ENCODE data around the gene APOBEC3F.
A peak's percentile ranks its signal among the peaks of the same experiment; 100 is the strongest.

Gene APOBEC3F

DNA sequence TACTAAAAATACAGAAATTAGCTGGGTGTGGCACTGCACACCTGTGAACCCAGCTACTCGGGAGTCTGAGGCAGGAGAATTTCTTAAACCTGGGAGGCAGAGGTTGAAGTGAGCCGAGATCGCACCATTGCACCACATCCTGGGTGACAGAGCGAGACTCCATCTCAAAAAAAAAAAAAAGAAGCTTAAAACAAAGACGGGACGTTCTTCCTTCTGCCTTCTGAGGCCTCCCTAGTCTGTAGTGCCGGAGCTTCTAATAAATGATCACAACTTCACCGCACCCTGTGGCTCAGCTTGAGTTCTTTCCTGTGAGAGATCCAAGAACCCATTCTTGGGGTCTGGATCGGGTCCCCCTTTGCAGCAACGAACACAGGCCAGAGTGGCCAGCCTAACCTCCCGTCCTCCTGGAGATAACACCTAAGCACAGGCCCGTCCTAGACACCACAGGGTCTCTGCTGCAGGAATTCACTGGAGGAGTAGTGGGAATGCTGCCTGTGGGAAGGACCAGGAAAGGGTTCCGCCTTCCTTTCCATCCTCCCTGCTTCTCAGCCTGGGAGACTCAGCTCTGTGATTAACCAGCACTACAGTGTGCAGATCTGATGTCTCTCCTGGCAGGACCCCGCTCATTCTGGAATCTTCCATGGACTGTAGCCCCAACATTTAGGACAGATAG lies 54.2 kb downstream of the APOBEC3F start:
- peaks cover 22% of the 10 kb centered on the region for H3K4me1 ChIP-seq (ENCODE audit: insufficient read depth, low read length)
- H3K4me3 ChIP-seq (ENCODE audit: low read depth in 1 of 2, low read length in 2 of 2): no peak overlapping the region
- H3K27ac ChIP-seq (ENCODE audit: low read length): no peak overlapping the region
- no peaks in the 10 kb centered on the region for H3K79me2 ChIP-seq (ENCODE audit: insufficient read depth, low read length)
- H3K36me3 ChIP-seq (ENCODE audit: insufficient read depth, low read length): no peaks in the 10 kb centered on the region
- H3K4me2 ChIP-seq (ENCODE audit: insufficient read depth, low read length): no peak overlapping the region
- no peak overlapping the region for H2AFZ ChIP-seq (ENCODE audit: low read depth, low read length)
- no peaks in the 10 kb centered on the region for H3K27me3 ChIP-seq (ENCODE audit: insufficient read depth, low read length, poor library complexity)
- no peak for DNase-seq
- TF ChIP-seq EZH2 (IDR thresholded peaks at IDR 0.05; ENCODE audit: borderline replicate concordance, low read depth, low read length, severe bottlenecking): no peak
- TF ChIP-seq, protein P1, sequence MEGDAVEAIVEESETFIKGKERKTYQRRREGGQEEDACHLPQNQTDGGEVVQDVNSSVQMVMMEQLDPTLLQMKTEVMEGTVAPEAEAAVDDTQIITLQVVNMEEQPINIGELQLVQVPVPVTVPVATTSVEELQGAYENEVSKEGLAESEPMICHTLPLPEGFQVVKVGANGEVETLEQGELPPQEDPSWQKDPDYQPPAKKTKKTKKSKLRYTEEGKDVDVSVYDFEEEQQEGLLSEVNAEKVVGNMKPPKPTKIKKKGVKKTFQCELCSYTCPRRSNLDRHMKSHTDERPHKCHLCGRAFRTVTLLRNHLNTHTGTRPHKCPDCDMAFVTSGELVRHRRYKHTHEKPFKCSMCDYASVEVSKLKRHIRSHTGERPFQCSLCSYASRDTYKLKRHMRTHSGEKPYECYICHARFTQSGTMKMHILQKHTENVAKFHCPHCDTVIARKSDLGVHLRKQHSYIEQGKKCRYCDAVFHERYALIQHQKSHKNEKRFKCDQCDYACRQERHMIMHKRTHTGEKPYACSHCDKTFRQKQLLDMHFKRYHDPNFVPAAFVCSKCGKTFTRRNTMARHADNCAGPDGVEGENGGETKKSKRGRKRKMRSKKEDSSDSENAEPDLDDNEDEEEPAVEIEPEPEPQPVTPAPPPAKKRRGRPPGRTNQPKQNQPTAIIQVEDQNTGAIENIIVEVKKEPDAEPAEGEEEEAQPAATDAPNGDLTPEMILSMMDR (IDR thresholded peaks at IDR 0.05; ENCODE audit: borderline replicate concordance, extremely low read depth, low read length, poor library complexity, severe bottlenecking): no peak
- no peak for ATAC-seq (ENCODE audit: insufficient read depth, low read depth)
- no peaks in the 10 kb centered on the region for H4K20me1 ChIP-seq (ENCODE audit: insufficient read depth, low read length)
- no peak overlapping the region for H3K9ac ChIP-seq (ENCODE audit: low read depth, low read length)
- H3K9me3 ChIP-seq (ENCODE audit: insufficient read depth, low read length, severe bottlenecking): no peaks in the 10 kb centered on the region

DNA sequence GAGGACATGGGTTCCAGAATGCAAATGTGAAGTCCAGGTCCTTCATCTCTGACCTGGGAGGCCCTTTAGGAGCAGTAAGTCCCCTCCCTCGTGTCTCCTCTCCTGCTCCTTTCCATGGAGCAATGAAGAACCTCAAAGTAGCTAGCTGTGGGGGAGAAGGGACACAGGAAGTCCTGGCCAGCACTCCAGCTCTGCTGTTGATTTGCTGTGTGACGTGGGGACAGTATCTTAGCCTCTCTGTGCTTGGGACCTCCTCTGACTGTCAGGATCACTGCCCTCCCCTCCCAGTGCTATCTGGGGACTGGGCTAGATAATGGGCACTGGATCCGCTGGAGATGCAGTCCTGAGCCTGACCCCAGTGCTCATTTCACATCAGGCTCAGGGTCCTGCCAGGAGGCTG lies 55.3 kb downstream of the APOBEC3F start:
- no peak overlapping the region for H3K4me2 ChIP-seq (ENCODE audit: insufficient read depth, low read length)
- no peak overlapping the region for H3K27ac ChIP-seq (ENCODE audit: low read length)
- peaks cover 11% of the 10 kb centered on the region for H3K4me1 ChIP-seq (ENCODE audit: insufficient read depth, low read length)
- DNase-seq (no peak), ATAC-seq (ENCODE audit: insufficient read depth, low read depth) (no peak)
- no peaks in the 10 kb centered on the region for H3K27me3 ChIP-seq (ENCODE audit: insufficient read depth, low read length, poor library complexity)
- H3K36me3 ChIP-seq (ENCODE audit: insufficient read depth, low read length): no peaks in the 10 kb centered on the region
- no peaks in the 10 kb centered on the region for H3K79me2 ChIP-seq (ENCODE audit: insufficient read depth, low read length)
- TF ChIP-seq, protein P1 (IDR thresholded peaks at IDR 0.05; ENCODE audit: borderline replicate concordance, extremely low read depth, low read length, poor library complexity, severe bottlenecking): no peak
- no peak for TF ChIP-seq EZH2 (IDR thresholded peaks at IDR 0.05; ENCODE audit: borderline replicate concordance, low read depth, low read length, severe bottlenecking)
- no peaks in the 10 kb centered on the region for H4K20me1 ChIP-seq (ENCODE audit: insufficient read depth, low read length)
- no peak overlapping the region for H2AFZ ChIP-seq (ENCODE audit: low read depth, low read length)
- H3K9ac ChIP-seq (ENCODE audit: low read depth, low read length): no peak overlapping the region
- no peak overlapping the region for H3K4me3 ChIP-seq (ENCODE audit: low read depth in 1 of 2, low read length in 2 of 2)
- no peaks in the 10 kb centered on the region for H3K9me3 ChIP-seq (ENCODE audit: insufficient read depth, low read length, severe bottlenecking)

DNA sequence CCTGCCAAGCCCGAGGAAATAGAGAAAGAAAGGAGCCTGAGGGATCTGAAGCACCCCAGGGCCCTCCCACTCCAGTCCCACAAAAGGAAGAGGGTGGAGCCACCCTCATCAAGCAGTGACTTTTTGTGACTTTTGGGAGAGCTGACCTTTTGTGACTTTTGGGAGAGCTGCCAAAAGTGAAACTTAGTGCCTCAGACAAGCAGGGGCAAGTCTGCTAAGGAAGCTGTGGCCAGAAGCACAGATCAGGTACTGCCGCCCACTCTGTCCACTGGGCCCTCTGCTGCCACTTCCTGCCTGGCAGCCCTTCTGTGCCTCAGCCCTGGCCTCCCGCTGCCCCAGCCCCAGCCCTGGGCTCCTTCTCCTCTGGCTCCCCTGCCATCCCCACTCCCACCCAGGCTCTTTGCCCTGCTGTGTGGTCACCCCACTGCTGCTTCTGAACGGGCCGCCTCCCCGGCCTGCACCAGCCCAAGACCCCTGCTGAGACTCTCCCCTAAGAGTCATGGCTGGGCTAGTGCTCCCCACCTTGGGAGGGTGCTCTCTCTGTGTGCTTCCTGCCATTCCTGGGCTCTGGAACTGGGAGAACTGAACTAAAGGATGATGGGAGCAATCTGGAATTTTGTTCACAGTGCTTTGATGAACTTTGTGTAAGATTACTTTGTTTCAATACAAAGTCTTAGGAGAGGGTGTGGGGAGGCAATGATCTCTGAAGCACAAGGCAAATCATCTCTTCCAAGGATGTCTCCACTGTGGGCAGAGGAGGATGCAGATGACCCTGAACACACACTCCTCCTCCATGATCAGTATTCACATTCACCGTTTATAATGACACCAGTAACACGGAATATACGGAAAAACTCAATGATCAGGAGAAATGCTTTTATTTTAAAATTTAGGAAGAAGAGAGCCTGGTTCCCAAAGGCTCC lies 56.7 kb downstream of the APOBEC3F start, which contains the start of gene APOBEC3H:
Gene APOBEC3H (plus strand): TSS at position 147 of the 923 bp plus-strand sequence. CDS start 3,035 bp downstream, outside the sequence.
- no peak within 1 kb of the TSS for H3K4me3 ChIP-seq (ENCODE audit: low read depth in 1 of 2, low read length in 2 of 2)
- no peaks in the 10 kb centered on the region for H3K79me2 ChIP-seq (ENCODE audit: insufficient read depth, low read length)
- H3K27me3 ChIP-seq (ENCODE audit: insufficient read depth, low read length, poor library complexity): no peaks in the 10 kb centered on the region
- H3K9me3 ChIP-seq (ENCODE audit: insufficient read depth, low read length, severe bottlenecking): no peaks in the 10 kb centered on the region
- H3K4me1 ChIP-seq (ENCODE audit: insufficient read depth, low read length): peaks cover 10% of the 10 kb centered on the region
- DNase-seq (peak; percentile 63), ATAC-seq (ENCODE audit: insufficient read depth, low read depth) (peak; percentile 90)
- H2AFZ ChIP-seq (ENCODE audit: low read depth, low read length): peak within 1 kb of the TSS; percentile 25; the same call in 1 of the 2 replicates
- H4K20me1 ChIP-seq (ENCODE audit: insufficient read depth, low read length): no peaks in the 10 kb centered on the region
- peak within 1 kb of the TSS; percentile 7; the same call in 1 of the 2 replicates for H3K4me2 ChIP-seq (ENCODE audit: insufficient read depth, low read length)
- no peak for TF ChIP-seq EZH2 (IDR thresholded peaks at IDR 0.05; ENCODE audit: borderline replicate concordance, low read depth, low read length, severe bottlenecking)
- TF ChIP-seq, protein P1 (IDR thresholded peaks at IDR 0.05; ENCODE audit: borderline replicate concordance, extremely low read depth, low read length, poor library complexity, severe bottlenecking): no peak
- no peak within 1 kb of the TSS for H3K9ac ChIP-seq (ENCODE audit: low read depth, low read length)
- no peaks in the 10 kb centered on the region for H3K36me3 ChIP-seq (ENCODE audit: insufficient read depth, low read length)
- 0 out of 2 replicates have a peak within 1 kb of the TSS, but pooled peaks have one; percentile 16 for H3K27ac ChIP-seq (ENCODE audit: low read length)
